PC-9 (cell line): ENCODE data around the gene FREM3.

Experiments used
- CTCF ChIP-seq: fragments of 200-600 bp; sonication (generic); conservative IDR thresholded peaks from 2 replicates; pipeline ENCODE4 v1.6.1; 2017; ENCODE audit warnings: mixed run types, antibody characterized with exemption, mild to moderate bottlenecking, moderate library complexity
- EZH2 ChIP-seq: fragments of 200-600 bp; sonication (generic); IDR thresholded peaks from 2 replicates; pipeline ENCODE4 v1.8.0; 2017; ENCODE audit warnings: antibody characterized with exemption, low read depth

- no peak for TF ChIP-seq CTCF
- no peak for TF ChIP-seq EZH2
Measured at GRCh38 chr4:143743591-143743990, 43.1 kb upstream of the FREM3 start.
